Calu3 (cell line): Measurements from ENCODE around the gene CDH2. TPM values are rescaled to one million over a fixed set of nuclear protein-coding genes. Genes with fewer than 3 reads are reported as not detected.

ENCODE experiments used
- BruUV-seq: library from RNA; stranded (reverse); fragments of 400-500 nt; replicated peaks from 2 replicates; lab custom pipeline; 2021; lab: Mats Ljungman, UMichigan
- CTCF ChIA-PET: fragments of 300-600 bp; sonication (Branson Sonifier 250); formaldehyde crosslinking; loops from one replicate; lab custom pipeline; 2022; ENCODE audit warnings: antibody characterized with exemption; lab: Charles Lee
- DNase-seq: peaks from one replicate; pipeline ENCODE4 v3.0.0; 2022
- H3K27ac Mint-ChIP-seq: one replicate; pipeline ENCODE4 v1.8.0; 2022; ENCODE audit warnings: mixed read lengths; ENCODE audit not compliant: unreplicated experiment
- H3K27me3 Mint-ChIP-seq: one replicate; pipeline ENCODE4 v1.8.0; 2022; ENCODE audit warnings: mixed read lengths; ENCODE audit not compliant: unreplicated experiment
- H3K36me3 Mint-ChIP-seq: one replicate; pipeline ENCODE4 v1.8.0; 2022; ENCODE audit warnings: mild to moderate bottlenecking, moderate library complexity, mixed read lengths; ENCODE audit not compliant: insufficient read depth, unreplicated experiment
- H3K4me1 Mint-ChIP-seq: one replicate; pipeline ENCODE4 v1.8.0; 2022; ENCODE audit warnings: mild to moderate bottlenecking, low read depth, mixed read lengths; ENCODE audit not compliant: unreplicated experiment
- H3K4me3 Mint-ChIP-seq: one replicate; pipeline ENCODE4 v1.8.0; 2022; ENCODE audit warnings: mild to moderate bottlenecking, low read depth, moderate library complexity, mixed read lengths; ENCODE audit not compliant: unreplicated experiment
- H3K9me3 Mint-ChIP-seq: one replicate; pipeline ENCODE4 v1.8.0; 2022; ENCODE audit warnings: low read depth, mixed read lengths; ENCODE audit not compliant: unreplicated experiment
- intact Hi-C: fragments of 100-400 bp; cut with micrococcal nuclease; formaldehyde crosslinking; loops from one replicate; pipeline ENCODE4 v1.10.0; 2022; ENCODE audit not compliant: unreplicated experiment
- total RNA-seq: library from RNA; stranded (reverse); gene quantifications from 2 replicates; pipeline ENCODE4 v1.2.3, GENCODE V29; 2022
- TF ChIP-seq, protein P1 (sequence below): fragments of 200-600 bp; IDR thresholded peaks from one replicate; pipeline ENCODE4 v1.8.0; 2022; ENCODE audit warnings: antibody characterized with exemption; ENCODE audit not compliant: unreplicated experiment

The CDH2 gene
- total RNA-seq, 1 experiment from 2014 or later = 2.3 TPM

DNA sequence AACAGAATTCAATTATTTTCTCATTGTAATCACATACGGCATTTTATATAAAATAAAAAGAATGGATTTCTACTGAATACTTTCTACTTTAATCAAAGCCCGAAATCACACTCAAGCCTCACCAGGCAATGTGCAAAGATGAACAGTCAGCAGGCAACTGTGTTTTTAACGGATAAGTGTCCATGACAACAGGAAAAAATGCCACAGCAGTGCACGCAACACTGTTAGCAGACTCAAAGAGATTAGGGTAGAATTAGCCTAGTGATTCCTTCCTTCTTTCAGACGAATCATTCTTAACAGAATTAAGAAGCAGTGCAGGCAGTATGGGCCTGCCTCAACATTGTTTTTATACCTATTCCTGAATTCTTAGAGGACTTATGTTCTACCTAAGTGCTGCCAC, 135.6 kb downstream of the CDH2 start:
- H3K27me3 Mint-ChIP-seq = no peaks in the 10 kb centered on the region
- peaks cover 8% of the 10 kb centered on the region for H3K4me1 Mint-ChIP-seq
- H3K4me3 Mint-ChIP-seq = no peak overlapping the region
- no TSS peak for BruUV-seq
- TF ChIP-seq, protein P1, sequence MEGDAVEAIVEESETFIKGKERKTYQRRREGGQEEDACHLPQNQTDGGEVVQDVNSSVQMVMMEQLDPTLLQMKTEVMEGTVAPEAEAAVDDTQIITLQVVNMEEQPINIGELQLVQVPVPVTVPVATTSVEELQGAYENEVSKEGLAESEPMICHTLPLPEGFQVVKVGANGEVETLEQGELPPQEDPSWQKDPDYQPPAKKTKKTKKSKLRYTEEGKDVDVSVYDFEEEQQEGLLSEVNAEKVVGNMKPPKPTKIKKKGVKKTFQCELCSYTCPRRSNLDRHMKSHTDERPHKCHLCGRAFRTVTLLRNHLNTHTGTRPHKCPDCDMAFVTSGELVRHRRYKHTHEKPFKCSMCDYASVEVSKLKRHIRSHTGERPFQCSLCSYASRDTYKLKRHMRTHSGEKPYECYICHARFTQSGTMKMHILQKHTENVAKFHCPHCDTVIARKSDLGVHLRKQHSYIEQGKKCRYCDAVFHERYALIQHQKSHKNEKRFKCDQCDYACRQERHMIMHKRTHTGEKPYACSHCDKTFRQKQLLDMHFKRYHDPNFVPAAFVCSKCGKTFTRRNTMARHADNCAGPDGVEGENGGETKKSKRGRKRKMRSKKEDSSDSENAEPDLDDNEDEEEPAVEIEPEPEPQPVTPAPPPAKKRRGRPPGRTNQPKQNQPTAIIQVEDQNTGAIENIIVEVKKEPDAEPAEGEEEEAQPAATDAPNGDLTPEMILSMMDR = no peak
- H3K9me3 Mint-ChIP-seq = no peaks in the 10 kb centered on the region
- H3K27ac Mint-ChIP-seq = no peak overlapping the region
- H3K36me3 Mint-ChIP-seq = no peaks in the 10 kb centered on the region
- DNase-seq = no peak
- intact Hi-C loops = no loop called here
- CTCF ChIA-PET = no interaction called here

DNA sequence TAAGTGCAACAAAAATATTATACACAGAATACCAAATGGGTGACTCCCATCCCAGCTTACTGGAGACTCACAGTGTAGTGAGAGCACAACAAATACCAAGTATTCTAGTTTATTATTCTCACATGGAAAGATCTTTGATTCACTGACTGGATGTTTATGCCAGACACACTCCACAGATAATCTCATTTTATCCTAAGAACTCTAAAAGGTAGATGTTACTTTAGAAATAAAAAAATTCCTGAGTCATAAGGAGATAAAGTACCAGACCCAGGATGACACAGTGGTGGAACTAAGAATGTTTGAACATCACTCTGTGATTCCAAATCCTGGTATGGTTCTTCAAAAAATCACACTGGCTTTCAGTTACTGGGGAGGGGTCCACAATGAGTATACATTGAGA, 136.2 kb downstream of the CDH2 start:
- Mint-ChIP-seq H3K4me1 (peaks cover 8% of the 10 kb centered on the region), H3K4me3 (no peak overlapping the region), H3K36me3 (no peaks in the 10 kb centered on the region), H3K27ac (no peak overlapping the region), H3K9me3 (no peaks in the 10 kb centered on the region), H3K27me3 (no peaks in the 10 kb centered on the region)
- BruUV-seq = no TSS peak
- DNase-seq = no peak
- intact Hi-C loops = no loop called here
- TF ChIP-seq, protein P1 = no peak
- CTCF ChIA-PET = no interaction called here

DNA sequence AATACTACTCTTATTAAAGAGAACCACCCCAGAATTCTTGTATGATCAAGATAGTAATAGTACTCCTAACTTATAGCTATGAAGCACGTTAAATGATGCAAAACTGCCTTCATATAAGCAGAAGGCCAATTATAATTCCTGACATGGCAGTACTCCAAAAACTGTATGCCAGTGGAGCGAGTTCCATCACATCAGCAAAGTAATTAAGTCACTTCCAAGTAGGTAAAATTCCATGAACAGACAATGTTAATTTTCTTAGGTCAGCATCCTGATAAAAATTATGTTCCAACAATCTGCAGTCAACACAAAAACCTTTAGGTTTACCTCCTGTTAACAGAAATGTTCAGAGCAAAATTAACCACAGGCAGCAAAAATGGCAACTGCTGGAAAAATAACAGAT, 136.7 kb downstream of the CDH2 start:
- no peak overlapping the region for H3K27ac Mint-ChIP-seq
- H3K4me3 Mint-ChIP-seq = no peak overlapping the region
- TF ChIP-seq, protein P1 = no peak
- peaks cover 5% of the 10 kb centered on the region for H3K4me1 Mint-ChIP-seq
- intact Hi-C loops = no loop called here
- no TSS peak for BruUV-seq
- H3K9me3 Mint-ChIP-seq = no peaks in the 10 kb centered on the region
- CTCF ChIA-PET = no interaction called here
- H3K27me3 Mint-ChIP-seq = no peaks in the 10 kb centered on the region
- no peak for DNase-seq
- H3K36me3 Mint-ChIP-seq = no peaks in the 10 kb centered on the region

DNA sequence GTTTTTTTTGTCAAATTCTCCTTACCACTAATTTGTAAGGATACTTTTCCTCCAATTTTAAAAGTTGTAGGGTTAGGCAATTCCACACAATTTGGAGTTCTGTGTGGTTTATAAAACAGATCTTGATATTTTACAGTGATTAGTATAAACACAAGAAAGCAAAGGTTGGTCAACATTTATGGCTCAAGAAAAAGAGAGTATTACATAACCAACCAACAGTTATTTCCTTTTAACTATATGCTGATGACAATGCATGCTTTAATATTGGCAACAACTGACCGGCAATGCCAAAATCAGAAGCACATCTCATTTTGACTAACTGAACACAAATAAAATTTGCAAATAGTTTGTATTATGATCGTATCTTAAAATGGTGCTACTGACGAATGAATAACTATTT, 137.2 kb downstream of the CDH2 start:
- Mint-ChIP-seq H3K27ac (no peak overlapping the region), H3K36me3 (no peaks in the 10 kb centered on the region), H3K4me3 (no peak overlapping the region), H3K9me3 (no peaks in the 10 kb centered on the region), H3K4me1 (no peaks in the 10 kb centered on the region), H3K27me3 (no peaks in the 10 kb centered on the region)
- intact Hi-C loops = no loop called here
- no TSS peak for BruUV-seq
- CTCF ChIA-PET = no interaction called here
- no peak for DNase-seq
- TF ChIP-seq, protein P1 = no peak
